Erythroblast (primary cell): ENCODE measurements around the gene B4GALNT1.

Source experiments
- GATA1 ChIP-seq: IDR thresholded peaks from 2 replicates; pipeline ENCODE4 v1.6.1; 2011; ENCODE audit warnings: low read depth, mild to moderate bottlenecking, control low read depth, low read length, moderate library complexity
- POLR2A ChIP-seq: IDR thresholded peaks from 2 replicates; pipeline ENCODE4 v1.6.1; 2011; ENCODE audit warnings: mild to moderate bottlenecking, low read length

DNA sequence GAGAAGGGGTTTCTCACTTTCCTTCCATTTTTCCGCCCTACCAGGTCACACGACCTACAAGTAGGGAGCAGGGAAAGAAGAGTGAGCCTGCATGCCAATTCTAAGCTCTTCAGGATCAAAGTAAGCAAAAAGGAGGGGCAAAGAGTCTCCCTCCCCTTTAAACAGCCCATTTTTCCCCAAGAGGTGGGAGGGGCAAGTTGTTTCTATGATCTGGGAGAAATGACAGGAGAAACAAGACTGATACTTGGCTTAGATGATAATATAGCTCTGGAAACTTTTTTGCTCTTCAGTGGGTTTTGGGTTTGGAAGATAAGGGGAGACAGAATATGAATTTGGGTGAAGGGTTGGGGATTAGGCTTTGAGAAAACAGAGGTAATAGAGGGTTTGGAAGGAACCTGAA, 26.6 kb downstream of the B4GALNT1 start:
- TF ChIP-seq POLR2A (no peak), GATA1 (no peak)
